ENCODE data around the gene MAPK8IP1.
"Not testable (repeated sequence)": the region's sequence is repeated elsewhere in the genome, so short reads cannot be mapped to it uniquely, and the experiment has no call there.

Gene MAPK8IP1

DNA sequence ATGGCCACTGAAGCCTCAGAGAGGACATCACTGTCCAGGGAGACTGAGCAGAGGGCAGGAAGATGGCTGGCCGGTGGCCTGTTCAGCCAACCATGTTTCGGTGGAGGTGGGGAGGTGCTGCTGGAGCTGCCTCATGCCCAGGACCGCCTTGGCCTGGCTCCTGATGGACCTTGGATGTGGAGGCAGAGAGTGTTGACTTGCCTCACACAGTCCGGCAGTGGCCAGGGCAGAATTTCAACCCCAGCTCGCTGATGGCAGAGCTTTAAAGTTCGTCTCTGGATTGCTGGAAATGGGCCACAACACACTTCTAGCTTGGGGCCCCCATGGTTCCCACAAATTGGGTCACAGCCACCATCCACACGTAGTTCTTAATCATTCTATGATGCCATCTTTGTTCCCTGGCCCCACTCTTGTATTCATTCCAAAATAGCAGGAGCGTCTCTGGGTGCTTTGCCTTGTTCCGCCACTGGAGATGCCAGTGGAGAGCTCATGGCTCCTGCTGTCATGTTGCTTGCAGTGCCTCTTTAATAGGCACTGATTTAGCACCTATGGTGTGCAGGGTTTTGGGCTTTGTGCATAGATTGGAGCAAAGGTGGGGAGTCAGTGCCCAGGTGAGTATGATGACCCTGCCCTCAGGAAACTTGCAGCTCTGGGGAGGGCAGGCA is 5.6 kb downstream of the MAPK8IP1 start:
- DNase-seq = no peak

DNA sequence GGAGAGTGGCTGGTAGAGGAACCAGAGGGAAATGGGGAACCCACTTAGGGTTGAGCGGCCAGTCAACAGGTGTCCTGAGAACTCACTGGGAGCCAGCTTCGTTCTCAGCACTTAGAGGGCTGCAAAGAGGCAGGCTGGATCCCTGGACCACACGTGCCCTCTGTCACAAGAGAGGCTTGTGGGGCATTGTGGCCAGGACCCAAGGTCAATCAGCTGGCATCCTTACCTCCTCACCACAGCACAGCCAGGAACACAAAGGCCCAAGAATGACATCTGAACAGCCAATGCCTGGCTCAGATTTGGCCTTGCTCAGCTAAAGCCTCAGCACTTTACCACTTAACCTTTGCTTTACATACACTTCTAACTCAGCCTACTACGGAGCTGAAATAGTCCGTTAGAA is 7.4 kb downstream of the MAPK8IP1 start:
- no peak for DNase-seq

DNA sequence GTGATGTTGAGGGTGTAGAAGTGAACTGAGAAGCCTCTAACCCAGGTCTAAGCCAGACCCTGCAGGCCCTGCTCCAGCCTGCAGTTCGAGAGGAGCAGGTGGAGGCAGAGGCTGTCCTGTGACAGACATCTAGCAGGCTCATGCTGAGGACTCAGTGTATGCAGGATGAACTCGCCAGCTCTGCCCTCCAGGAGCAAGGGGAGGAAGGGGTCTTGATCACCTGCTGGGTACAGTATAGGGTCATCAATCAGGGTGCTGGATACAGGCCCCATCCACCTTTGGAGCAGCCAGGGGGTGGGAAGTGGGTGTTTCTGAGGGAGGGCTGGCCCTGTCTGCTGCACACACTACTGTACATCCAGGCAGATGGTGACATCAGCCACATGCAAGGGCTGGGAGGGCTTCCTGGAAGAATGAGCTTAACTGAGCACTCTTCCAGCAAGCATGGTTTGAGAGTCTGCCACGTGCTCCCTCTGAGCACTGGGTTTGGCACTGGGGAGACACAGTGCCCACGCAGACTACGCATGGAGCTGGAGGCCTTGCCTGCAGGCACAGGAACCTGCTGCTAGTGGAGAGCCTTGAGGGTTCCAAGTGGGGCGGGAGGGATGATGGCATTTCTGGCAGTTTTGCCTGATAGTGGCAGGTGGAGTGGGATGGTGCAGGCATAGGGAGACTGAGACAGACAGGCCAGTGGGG is 9.2 kb downstream of the MAPK8IP1 start:
- DNase-seq = no peak

DNA sequence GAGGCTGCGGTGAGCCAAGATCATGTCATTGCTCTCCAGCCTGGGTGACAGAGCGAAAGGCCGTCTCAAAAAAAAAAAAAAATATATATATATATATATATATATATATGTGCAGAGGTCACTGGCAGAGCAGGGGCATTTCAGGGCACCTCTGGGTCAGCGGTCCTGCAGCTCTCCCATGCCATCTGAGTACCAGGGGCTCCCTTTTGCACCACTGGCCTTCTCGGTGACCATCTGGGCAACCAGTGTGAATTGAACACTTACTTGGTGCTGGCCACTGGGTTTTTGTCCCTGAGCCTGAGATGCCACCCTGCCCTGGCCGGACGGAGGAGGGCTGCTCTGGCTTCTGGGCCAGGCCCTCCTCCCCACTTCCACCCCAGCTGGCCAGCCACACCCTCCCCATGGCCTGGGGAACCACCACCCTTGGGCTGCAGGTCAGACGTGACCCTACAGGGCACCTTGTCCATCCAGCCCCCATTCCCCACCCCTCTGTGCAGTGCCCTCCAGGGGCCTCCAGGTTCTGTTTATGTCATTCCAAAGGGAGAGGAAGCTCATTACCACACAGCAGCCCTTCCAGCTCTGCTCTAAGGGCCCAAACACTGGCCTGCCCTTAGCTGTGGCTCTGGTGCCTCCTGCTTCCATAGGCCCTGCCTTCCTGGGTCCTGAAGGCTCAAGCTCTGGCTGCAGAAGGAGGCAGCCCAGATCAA is 10.3 kb downstream of the MAPK8IP1 start:
- DNase-seq = no peak

DNA sequence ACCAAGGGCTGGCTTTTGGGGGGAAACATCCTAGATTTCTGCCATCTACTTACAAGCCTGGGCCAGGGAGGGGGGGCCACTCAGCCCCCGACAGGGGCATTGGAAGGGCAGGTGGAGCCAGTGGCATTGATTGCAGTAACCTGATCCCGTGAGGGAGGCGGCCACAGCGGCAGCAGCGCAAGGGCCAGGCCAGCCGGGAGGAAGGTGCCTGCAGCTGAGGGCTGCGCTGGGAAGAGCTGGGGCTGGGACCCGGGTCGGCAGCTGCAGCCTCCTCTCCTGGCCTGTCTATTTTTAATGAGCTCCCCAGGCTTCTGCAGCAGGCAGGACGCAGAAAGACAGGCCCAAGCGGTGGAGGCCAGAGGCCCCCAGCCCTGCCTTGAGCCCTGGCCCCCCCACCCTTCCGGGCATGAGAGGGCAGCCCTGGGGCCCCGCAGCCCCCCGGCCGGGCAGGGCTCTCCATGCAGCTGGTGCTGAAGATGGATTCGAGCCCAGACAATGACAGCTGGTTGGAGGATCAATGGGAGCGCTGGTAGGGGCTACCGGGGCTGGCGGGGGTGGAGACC is 11.1 kb downstream of the MAPK8IP1 start:
- DNase-seq = no peak

DNA sequence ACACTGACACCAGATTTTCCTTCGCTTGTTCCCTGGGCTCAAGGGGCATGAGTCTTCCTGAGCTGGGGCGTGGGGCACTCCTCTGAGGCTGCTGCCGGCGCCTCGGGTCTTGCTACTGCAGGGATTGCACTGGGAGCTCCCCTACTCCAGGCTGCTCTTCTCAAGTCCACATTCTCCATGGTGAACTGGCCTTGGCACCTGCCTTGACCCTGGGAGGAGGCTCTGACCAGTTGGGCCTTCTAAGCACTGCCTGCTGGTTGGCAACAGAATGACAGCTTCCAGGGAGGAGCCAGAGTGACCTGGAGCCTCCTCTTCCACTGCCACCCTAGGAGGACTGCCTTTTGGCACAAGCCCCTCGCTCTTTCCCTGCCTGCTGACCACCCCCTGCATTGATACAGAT is 12.1 kb downstream of the MAPK8IP1 start:
- no peak for DNase-seq

DNA sequence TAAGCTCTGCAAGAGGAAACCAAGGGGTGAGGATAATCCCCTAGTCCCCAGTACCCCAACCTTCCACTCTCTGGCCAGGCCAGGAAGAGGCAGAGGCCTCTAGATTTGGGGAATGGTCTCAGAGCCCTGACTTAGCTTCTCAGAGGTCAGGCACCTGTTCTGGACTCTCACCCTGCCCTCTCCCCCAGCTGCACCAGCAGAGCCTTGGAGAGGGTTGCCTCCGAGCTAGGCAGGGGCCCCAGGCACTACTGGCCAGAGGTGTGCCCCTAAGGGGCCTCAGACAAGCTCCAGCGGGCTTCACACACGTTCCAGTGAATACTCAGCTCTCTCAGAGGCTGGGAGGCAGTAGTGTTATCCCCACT is 13.6 kb downstream of the MAPK8IP1 start:
- DNase-seq = no peak

DNA sequence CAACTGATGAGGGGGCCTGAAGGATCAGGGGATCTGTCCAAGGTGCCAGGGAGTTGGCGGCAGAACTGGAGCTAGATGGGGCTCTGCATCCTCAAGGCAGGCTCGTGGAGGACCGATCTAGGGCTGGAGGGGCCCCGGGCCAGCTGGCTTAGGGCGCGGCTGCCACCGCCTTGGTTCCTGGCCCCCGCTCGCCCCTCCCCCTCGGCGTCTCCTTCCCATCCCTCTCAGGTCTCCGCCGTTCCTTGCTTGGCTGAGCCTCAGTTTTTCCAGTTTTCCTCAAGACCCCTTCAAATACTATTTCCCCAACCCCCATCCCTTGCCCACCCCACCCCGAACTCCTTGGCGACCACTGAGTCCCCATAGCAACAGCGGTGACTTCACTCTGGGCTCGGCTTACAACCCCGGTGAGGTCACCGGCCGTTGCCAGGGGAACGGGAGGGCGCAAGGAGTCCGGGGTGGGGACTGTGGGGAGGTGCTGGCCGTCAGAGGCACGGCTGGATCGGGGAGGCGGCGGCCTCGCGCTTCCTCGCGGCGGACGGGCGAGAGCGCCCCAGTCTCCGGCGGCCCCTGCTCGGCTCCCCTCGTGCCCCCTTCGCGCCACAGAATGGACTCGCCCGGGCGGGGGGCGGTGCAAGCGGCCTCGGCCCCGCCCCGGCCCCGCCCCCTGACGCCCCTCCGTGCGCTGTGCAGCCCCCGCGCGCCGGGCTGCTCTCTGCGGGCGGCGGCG is 14.2 kb downstream of the MAPK8IP1 start:
- peak; percentile 44 for DNase-seq

DNA sequence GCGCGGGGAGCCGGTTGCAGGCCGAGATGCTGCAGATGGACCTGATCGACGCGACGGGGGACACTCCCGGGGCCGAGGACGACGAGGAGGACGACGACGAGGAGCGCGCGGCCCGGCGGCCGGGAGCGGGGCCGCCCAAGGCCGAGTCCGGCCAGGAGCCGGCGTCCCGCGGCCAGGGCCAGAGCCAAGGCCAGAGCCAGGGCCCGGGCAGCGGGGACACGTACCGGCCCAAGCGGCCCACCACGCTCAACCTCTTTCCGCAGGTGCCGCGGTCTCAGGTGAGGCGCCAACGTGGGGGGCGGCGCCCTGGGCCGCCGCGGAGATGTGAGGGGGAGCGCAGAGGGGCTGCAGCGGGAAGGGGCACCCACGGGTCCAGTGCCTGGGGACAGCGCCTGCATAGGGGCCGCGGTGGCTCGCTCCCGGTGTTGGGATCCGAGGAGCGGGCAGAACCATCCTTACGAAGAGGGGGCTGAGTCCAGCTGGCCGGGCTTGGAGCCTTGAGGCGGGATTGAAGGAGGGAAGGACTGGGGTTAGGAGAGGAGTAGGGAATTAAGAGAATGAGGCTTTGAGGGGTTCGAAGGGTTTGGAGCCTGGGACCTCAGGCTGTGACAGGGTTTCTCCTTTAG is 14.8 kb downstream of the MAPK8IP1 start:
- DNase-seq = not testable (repeated sequence)

DNA sequence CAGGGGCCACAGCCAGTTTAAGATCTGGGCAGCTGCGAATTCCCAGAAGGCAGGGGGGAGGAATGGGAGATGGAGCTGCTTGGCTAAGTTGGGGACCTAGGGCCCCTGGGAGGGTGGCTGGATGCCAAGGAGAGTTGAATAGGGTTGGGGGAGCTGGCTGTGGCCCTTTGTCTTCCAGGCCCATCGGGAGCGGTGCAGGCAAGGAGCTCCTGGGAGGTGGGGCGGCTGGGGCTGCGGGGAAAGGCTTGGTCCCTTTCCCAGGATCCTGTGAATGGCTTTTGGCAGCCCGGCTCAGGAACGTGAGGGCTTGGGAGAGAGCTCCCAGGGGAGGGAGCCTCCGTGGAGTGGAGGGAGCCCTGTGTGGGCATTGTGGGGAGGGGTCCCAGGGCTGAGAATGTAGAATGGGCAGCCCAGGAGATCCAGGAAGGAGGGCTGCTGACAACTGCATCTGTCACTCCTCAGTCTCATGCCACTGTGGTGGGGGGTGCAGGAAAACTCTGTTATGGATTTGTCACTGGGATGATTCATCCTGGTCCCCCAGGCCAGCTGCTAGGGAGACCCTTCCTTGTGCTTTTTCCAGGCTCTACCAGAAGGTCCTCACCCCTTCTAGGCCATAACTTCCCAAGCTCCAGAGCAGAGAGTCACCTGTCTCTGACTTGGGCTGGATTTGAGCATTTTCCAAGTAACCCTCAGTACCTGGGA is 15.6 kb downstream of the MAPK8IP1 start:
- DNase-seq = no peak

DNA sequence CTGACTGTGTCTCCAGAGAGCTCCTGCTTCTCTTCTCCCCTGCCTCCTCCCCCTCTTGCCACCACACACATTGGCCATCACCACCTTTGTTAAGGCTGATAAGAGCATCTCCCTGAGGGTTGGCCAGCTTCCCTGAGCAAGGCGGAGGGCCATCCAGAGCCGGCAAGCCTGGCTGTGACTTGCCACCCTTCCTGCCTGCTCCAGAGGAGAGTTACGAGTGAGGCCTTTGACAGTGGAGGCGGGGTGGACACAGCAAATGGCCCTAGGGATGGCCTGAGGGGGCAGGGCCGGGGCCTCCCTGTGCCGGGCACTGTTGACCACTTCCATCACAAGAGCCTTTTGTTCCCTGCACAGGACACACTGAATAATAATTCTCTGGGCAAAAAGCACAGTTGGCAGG is 16.2 kb downstream of the MAPK8IP1 start:
- no peak for DNase-seq

DNA sequence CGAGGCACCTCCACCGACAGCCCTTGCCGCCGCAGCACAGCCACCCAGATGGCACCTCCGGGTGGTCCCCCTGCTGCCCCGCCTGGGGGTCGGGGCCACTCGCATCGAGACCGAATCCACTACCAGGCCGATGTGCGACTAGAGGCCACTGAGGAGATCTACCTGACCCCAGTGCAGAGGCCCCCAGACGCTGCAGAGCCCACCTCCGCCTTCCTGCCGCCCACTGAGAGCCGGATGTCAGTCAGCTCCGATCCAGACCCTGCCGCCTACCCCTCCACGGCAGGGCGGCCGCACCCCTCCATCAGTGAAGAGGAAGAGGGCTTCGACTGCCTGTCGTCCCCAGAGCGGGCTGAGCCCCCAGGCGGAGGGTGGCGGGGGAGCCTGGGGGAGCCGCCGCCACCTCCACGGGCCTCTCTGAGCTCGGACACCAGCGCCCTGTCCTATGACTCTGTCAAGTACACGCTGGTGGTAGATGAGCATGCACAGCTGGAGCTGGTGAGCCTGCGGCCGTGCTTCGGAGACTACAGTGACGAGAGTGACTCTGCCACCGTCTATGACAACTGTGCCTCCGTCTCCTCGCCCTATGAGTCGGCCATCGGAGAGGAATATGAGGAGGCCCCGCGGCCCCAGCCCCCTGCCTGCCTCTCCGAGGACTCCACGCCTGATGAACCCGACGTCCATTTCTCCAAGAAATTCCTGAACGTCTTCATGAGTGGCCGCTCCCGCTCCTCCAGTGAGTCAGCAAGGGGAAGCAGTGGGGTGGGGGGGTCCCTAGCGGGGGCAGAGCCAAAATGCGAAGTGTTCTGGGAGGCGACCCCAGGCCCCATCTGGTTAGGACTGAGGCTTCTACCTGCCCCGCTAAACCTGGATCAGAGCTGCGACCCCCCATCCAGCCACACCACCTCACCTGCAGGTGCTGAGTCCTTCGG is 17.3 kb downstream of the MAPK8IP1 start:
- no peak for DNase-seq

DNA sequence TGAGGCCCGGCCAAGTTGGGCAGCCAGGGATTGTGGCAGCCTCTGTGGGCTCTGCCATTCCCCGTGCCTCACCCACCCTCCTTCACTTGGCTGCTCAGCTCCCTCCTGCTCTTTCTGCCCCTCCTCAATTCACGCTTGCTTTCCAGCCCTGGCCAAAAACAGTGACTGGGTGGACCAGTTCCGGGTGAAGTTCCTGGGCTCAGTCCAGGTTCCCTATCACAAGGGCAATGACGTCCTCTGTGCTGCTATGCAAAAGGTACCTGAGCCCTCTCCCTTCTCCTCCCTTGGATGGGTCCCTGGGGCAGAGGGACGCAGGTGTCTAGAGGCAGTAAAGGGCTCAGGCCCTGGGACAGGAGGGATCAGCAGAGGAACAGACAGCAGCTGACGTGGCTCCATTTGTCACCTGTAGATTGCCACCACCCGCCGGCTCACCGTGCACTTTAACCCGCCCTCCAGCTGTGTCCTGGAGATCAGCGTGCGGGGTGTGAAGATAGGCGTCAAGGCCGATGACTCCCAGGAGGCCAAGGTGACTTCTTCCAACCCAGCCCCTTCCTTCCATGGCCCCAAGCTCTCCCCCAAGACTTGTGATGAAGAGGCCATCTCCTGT is 19.0 kb downstream of the MAPK8IP1 start:
- no peak for DNase-seq

DNA sequence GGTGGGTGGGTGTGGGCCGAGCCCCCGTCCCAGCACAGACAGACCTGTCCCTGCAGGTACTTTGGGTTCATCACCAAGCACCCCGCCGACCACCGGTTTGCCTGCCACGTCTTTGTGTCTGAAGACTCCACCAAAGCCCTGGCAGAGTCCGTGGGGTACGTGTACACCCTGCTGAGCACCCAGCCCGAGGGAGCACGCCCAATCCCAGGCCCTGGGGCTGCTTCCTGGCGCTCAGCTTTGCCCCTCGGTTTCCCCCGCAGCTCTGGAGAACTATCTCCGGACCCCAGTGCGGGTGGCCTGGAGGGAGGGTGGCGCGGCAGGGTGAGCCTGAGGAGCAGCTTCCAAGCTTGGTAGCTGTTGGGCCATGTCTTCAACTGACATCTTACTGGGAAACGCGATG is 19.6 kb downstream of the MAPK8IP1 start:
- no peak for DNase-seq

DNA sequence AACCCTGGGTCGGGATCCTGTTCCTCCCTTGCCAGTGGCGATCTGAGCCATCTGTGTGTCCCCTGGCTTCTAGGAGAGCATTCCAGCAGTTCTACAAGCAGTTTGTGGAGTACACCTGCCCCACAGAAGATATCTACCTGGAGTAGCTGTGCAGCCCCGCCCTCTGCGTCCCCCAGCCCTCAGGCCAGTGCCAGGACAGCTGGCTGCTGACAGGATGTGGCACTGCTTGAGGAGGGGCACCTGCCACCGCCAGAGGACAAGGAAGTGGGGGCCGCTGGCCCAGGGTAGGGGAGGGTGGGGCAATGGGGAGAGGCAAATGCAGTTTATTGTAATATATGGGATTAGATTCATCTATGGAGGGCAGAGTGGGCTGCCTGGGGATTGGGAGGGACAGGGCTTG is 20.1 kb downstream of the MAPK8IP1 start:
- not testable (repeated sequence) for DNase-seq

DNA sequence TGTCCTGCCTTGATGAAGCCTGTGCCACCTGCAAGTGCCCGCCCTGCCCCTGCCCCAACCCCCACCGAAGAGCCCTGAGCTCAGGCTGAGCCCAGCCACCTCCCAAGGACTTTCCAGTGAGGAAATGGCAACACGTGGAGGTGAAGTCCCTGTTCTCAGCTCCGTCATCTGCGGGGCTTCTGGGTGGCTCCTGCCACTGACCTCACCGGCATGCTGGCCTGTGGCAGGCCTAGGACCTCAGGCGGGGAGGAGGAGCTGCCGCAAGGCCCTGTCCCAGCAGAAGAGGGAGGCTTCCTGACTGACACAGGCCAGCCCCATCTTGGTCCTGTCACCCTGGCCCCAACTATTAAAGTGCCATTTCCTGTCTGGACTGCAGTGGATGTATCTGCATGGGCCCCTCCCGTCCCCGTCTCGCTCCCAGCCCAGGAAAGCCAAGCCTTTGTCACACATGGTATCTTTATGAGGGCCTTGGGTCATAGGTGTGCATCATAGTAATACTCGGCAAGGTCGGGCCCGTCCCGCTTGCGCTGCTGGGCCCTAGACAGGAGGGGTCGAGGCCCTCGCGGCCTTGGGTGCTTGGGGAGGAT is 20.7 kb downstream of the MAPK8IP1 start:
- DNase-seq = no peak

DNA sequence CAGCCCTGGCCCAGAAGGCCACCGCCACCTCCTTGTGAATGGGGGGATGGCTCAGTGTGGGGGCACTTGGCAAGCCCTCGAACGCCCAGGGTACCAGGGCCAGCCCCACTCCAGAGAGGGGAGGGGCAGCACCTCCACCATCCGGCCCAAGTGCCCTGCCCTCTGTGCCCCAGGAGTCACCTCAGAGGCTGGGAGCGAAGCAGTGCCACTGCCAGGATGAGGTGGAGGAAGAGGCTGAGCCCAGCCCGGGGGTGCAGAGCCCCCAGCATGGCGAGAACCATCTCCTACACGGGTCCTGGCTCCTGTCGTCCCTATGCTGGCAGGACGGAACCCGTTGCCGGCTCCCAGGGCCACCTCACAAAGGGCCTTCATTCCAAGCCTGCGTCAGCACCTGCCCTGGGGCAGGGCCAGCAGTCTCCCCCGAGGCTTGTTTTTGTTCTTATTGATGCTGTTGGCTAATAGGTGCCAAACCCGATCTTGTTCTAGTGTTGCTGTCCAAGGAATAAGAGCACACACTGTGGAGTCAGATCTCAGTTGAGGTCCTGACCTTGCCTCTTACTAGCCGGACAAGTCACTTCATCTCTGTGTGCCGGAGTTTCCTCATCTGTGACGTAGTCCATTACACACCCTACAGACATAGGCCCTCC is 21.6 kb downstream of the MAPK8IP1 start, which contains the start of gene FREY1:
FREY1 (minus strand) TSS at position 307 of the 647 bp plus-strand sequence; CDS start at position 281, 26 bp downstream.
- no peak for DNase-seq

DNA sequence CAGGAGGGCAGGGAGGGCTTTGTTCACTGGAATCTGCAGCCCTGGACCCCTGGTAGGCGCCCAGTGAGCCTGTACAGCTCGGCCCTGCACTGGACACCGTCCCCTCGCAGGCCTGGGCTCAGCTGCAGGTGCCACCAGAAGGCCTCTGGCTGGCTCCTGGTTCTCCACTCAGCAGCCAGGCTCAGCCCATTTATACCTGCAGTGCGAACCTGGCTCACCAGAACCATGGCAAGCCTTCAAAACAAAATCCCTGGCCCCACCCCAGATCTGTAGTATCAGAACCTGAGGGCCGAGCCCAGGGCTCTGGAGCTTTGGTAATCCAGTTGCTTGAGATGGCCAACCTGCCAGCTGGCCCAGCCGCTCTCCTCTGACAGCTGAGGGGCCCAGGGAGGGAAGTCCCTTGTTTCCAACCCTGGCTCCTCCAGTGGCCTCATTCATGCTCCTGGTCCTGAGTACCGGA is 22.5 kb downstream of the MAPK8IP1 start:
- no peak for DNase-seq

Measured in effector CD8-positive, alpha-beta T cell (primary cell).